Dermis blood vessel endothelial cell (primary cell): ENCODE data around the gene PNCK. TPM values are rescaled to one million over a fixed set of nuclear protein-coding genes. Genes with fewer than 3 reads are reported as not detected.
"Not testable (repeated sequence)": the region's sequence is repeated elsewhere in the genome, so short reads cannot be mapped to it uniquely, and the experiment has no call there.

Experiments used
- DNase-seq: peaks from one replicate; pipeline ENCODE4 v3.0.0; 2010
- total RNA-seq: library from RNA; depleted of rRNA; stranded (reverse); fragments of >200 nt; gene quantifications from 2 replicates; pipeline ENCODE4 v1.2.3, GENCODE V29; 2014

The PNCK gene
- total RNA-seq, 1 donor from 2014 or later, result not detected

GRCh38 chrX:153697924-153698865 is 24.6 kb upstream of the PNCK start:
- no peak for DNase-seq

- DNase-seq, result not testable (repeated sequence)
Measured at GRCh38 chrX:153696986-153697722, 23.5 kb upstream of the PNCK start.

GRCh38 chrX:153696538-153696937 is 22.9 kb upstream of the PNCK start:
- DNase-seq, result not testable (repeated sequence)

- DNase-seq, result no peak
Measured at GRCh38 chrX:153696100-153696499, 22.5 kb upstream of the PNCK start.

- DNase-seq, result no peak
Measured at GRCh38 chrX:153694687-153695270, 21.2 kb upstream of the PNCK start.

GRCh38 chrX:153694256-153694655 is 20.6 kb upstream of the PNCK start:
- not testable (repeated sequence) for DNase-seq

- DNase-seq, result no peak
Measured at GRCh38 chrX:153693216-153694086, 19.8 kb upstream of the PNCK start.

- no peak for DNase-seq
Measured at GRCh38 chrX:153692611-153693156, 19.1 kb upstream of the PNCK start.

GRCh38 chrX:153692003-153692402 is 18.4 kb upstream of the PNCK start:
- DNase-seq, result no peak

GRCh38 chrX:153691032-153691827 is 17.6 kb upstream of the PNCK start:
- DNase-seq, result not testable (repeated sequence)

- DNase-seq, result no peak
Measured at GRCh38 chrX:153690466-153690865, 16.9 kb upstream of the PNCK start.

GRCh38 chrX:153689654-153690465 is 16.2 kb upstream of the PNCK start:
- DNase-seq, result no peak

- DNase-seq, result peak; percentile 37
Measured at GRCh38 chrX:153688911-153689590, 15.4 kb upstream of the PNCK start.

- DNase-seq, result no peak
Measured at GRCh38 chrX:153688506-153688905, 14.9 kb upstream of the PNCK start.

- no peak for DNase-seq
Measured at GRCh38 chrX:153688071-153688470, 14.5 kb upstream of the PNCK start.

GRCh38 chrX:153687121-153688039 is 13.8 kb upstream of the PNCK start, which contains the start of gene SLC6A8:
Gene SLC6A8 (plus strand): TSS chrX:153687926. CDS start chrX:153688575, 649 bp downstream.
- DNase-seq, result peak; percentile 57

- no peak for DNase-seq
Measured at GRCh38 chrX:153686711-153687110, 13.1 kb upstream of the PNCK start.
